Neural crest cell (in vitro differentiated cells): ENCODE results near the gene PTRH1. TPM values are rescaled to one million over a fixed set of nuclear protein-coding genes. Genes with fewer than 3 reads are reported as not detected.

Source experiments
- DNase-seq: peaks from one replicate; pipeline ENCODE4 v3.0.0; 2021; ENCODE audit warnings: low read depth, mixed read lengths, low spot score
- H3K27ac Mint-ChIP-seq: one replicate; pipeline ENCODE4 v1.8.0; 2021; ENCODE audit warnings: mild to moderate bottlenecking, mixed read lengths; ENCODE audit not compliant: unreplicated experiment
- H3K27me3 Mint-ChIP-seq: 2 replicates; pipeline ENCODE4 v1.8.0; 2021; ENCODE audit warnings: low read depth, mild to moderate bottlenecking, mixed read lengths
- H3K36me3 Mint-ChIP-seq: 2 replicates; pipeline ENCODE4 v1.8.0; 2021; ENCODE audit warnings: low read depth, mild to moderate bottlenecking, mixed read lengths
- H3K4me1 Mint-ChIP-seq: 2 replicates; pipeline ENCODE4 v1.8.0; 2021; ENCODE audit warnings: mixed read lengths
- H3K4me3 Mint-ChIP-seq: one replicate; pipeline ENCODE4 v1.8.0; 2021; ENCODE audit warnings: mild to moderate bottlenecking, mixed read lengths
- H3K9me3 Mint-ChIP-seq: 2 replicates; pipeline ENCODE4 v1.8.0; 2021; ENCODE audit warnings: mixed read lengths
- total RNA-seq: library from RNA; stranded (reverse); gene quantifications from 2 replicates; pipeline ENCODE4 v1.2.1, GENCODE V29; 2021
- TF ChIP-seq, protein P1 (sequence below): fragments of 200-600 bp; sonication (generic); conservative IDR thresholded peaks from 2 replicates; pipeline ENCODE4 v1.5.0; 2021; ENCODE audit warnings: antibody characterized with exemption, mild to moderate bottlenecking

Gene PTRH1
- total RNA-seq, 1 donor from 2014 or later, result 9.8 TPM

- DNase-seq, result no peak
- TF ChIP-seq, protein P1, sequence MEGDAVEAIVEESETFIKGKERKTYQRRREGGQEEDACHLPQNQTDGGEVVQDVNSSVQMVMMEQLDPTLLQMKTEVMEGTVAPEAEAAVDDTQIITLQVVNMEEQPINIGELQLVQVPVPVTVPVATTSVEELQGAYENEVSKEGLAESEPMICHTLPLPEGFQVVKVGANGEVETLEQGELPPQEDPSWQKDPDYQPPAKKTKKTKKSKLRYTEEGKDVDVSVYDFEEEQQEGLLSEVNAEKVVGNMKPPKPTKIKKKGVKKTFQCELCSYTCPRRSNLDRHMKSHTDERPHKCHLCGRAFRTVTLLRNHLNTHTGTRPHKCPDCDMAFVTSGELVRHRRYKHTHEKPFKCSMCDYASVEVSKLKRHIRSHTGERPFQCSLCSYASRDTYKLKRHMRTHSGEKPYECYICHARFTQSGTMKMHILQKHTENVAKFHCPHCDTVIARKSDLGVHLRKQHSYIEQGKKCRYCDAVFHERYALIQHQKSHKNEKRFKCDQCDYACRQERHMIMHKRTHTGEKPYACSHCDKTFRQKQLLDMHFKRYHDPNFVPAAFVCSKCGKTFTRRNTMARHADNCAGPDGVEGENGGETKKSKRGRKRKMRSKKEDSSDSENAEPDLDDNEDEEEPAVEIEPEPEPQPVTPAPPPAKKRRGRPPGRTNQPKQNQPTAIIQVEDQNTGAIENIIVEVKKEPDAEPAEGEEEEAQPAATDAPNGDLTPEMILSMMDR, result no peak
- peaks cover 22% of the 10 kb centered on the region for H3K4me1 Mint-ChIP-seq
- no peaks in the 10 kb centered on the region for H3K36me3 Mint-ChIP-seq
- peaks cover 2% of the 10 kb centered on the region for H3K27me3 Mint-ChIP-seq
- no peak overlapping the region for H3K27ac Mint-ChIP-seq
- H3K9me3 Mint-ChIP-seq, result no peaks in the 10 kb centered on the region
- H3K4me3 Mint-ChIP-seq, result peak overlapping the region; percentile 100
Measured at GRCh38 chr9:127714951-127715469, 453 bp downstream of the PTRH1 start.

- Mint-ChIP-seq H3K36me3 (no peaks in the 10 kb centered on the region), H3K4me3 (peak overlapping the region; percentile 80), H3K27me3 (peaks cover 2% of the 10 kb centered on the region), H3K9me3 (no peaks in the 10 kb centered on the region), H3K4me1 (peaks cover 17% of the 10 kb centered on the region), H3K27ac (peak overlapping the region; percentile 12)
- TF ChIP-seq, protein P1, result no peak
- DNase-seq, result no peak
Measured at GRCh38 chr9:127714020-127714750, 1.3 kb downstream of the PTRH1 start.

- H3K27ac Mint-ChIP-seq, result no peak overlapping the region
- peaks cover 2% of the 10 kb centered on the region for H3K9me3 Mint-ChIP-seq
- TF ChIP-seq, protein P1, result no peak
- no peak for DNase-seq
- H3K4me1 Mint-ChIP-seq, result peaks cover 17% of the 10 kb centered on the region
- no peaks in the 10 kb centered on the region for H3K36me3 Mint-ChIP-seq
- no peak overlapping the region for H3K4me3 Mint-ChIP-seq
- peaks cover 2% of the 10 kb centered on the region for H3K27me3 Mint-ChIP-seq
Measured at GRCh38 chr9:127712867-127713266, 2.6 kb downstream of the PTRH1 start.

DNA sequence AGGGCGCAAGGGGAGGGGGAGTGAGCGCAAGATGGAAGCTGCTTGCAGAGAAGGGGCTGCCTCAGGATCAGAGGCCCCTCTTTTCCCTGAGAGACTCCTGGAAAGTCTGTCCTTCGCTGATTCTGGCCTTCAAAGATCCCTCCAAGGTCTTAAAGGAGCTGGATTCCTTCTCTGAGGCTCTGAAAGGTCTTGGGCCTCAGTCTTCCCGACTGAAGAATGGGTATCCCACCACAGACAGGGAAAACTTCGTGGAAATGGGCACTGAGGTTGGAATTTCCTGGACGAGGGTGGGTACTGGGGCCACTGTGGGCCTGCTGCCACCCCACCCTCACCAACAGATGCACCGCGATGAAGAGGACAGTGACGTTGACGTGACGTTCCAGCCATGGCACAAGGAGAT, 3.1 kb downstream of the PTRH1 start:
- Mint-ChIP-seq H3K27ac (no peak overlapping the region), H3K27me3 (peaks cover 2% of the 10 kb centered on the region), H3K36me3 (no peaks in the 10 kb centered on the region), H3K4me1 (peaks cover 17% of the 10 kb centered on the region), H3K9me3 (peaks cover 2% of the 10 kb centered on the region), H3K4me3 (peak overlapping the region; percentile 51)
- TF ChIP-seq, protein P1, result no peak
- no peak for DNase-seq

- DNase-seq, result no peak
- peak overlapping the region; percentile 51 for H3K4me3 Mint-ChIP-seq
- TF ChIP-seq, protein P1, result no peak
- H3K4me1 Mint-ChIP-seq, result peaks cover 18% of the 10 kb centered on the region
- H3K27me3 Mint-ChIP-seq, result peaks cover 2% of the 10 kb centered on the region
- H3K9me3 Mint-ChIP-seq, result peaks cover 2% of the 10 kb centered on the region
- H3K36me3 Mint-ChIP-seq, result no peaks in the 10 kb centered on the region
- no peak overlapping the region for H3K27ac Mint-ChIP-seq
Measured at GRCh38 chr9:127711831-127712274, 3.6 kb downstream of the PTRH1 start.
